Liver (tissue), 4 donors: ENCODE data around the gene CCPG1. TPM values are rescaled to one million over a fixed set of nuclear protein-coding genes. Genes with fewer than 3 reads are reported as not detected.

ENCODE experiments used
- polyA plus RNA-seq, 2 donors: library from polyadenylated mRNA; stranded (reverse) in 1 of 2; unstranded in 1 of 2; fragments of 200-250 nt in 1 of 2; fragments of >200 nt in 1 of 2; fragmentation: Nextera tagmentation in 1 of 2; extraction: Ambion mirVana in 1 of 2; gene quantifications; one replicate each; pipeline versions ENCODE4 v1.2.1 to v1.2.3, GENCODE V29; 2013 to 2015
- total RNA-seq, 2 donors: library from RNA; depleted of rRNA; stranded (reverse); fragments of >200 nt; gene quantifications; one replicate each; pipeline ENCODE4 v1.2.3, GENCODE V29; 2014
- donor health status: healthy.
- donor health status: healthy.
- donor health status: healthy.

Gene CCPG1
- total and polyA plus RNA-seq, 4 donors, result 21.5 to 89.1 (median 53.2) TPM

Other genes starting within 250 kb of the CCPG1 start
- gene RSL24D1, start 211.4 kb downstream of the CCPG1 start, total RNA-seq, result 10 to 100 TPM; 17.4 to 33.3 TPM
- gene RSL24D1, start 211.4 kb downstream of the CCPG1 start, polyA plus RNA-seq, result 10 to 100 TPM; 13.3 to 28.9 TPM
- 10 to 100 TPM in 1 of 2 donors, 1 to 10 TPM in 1; 6.4 to 28.4 TPM for gene RAB27A, start 118.5 kb downstream of the CCPG1 start, total RNA-seq
- gene RAB27A, start 118.5 kb downstream of the CCPG1 start, polyA plus RNA-seq, result 10 to 100 TPM; 21.5 to 30.8 TPM
- gene PIGBOS1, start 89.2 kb downstream of the CCPG1 start, total RNA-seq, result 1 to 10 TPM; 4.7 to 7.0 TPM
- gene PIGBOS1, start 89.2 kb downstream of the CCPG1 start, polyA plus RNA-seq, result 10 to 100 TPM in 1 of 2 donors, 1 to 10 TPM in 1; 7.5 to 14.3 TPM
- gene PIGB, start 89.1 kb downstream of the CCPG1 start, total RNA-seq, result 1 to 10 TPM; 4.8 to 4.9 TPM
- gene PIGB, start 89.1 kb downstream of the CCPG1 start, polyA plus RNA-seq, result 1 to 10 TPM; 3.4 to 9.7 TPM
- under 1 TPM in 1 of 2 donors, not detected in 1; 0.23 TPM for gene PIERCE2, start 136 bp upstream of the CCPG1 start, total RNA-seq
- gene PIERCE2, start 136 bp upstream of the CCPG1 start, polyA plus RNA-seq, result under 1 TPM; 0.78 to 0.83 TPM
- gene DNAAF4, start 99.9 kb upstream of the CCPG1 start, total RNA-seq, result under 1 TPM in 1 of 2 donors, not detected in 1; 0.09 TPM
- under 1 TPM in 1 of 2 donors, not detected in 1; 0.23 TPM for gene DNAAF4, start 99.9 kb upstream of the CCPG1 start, polyA plus RNA-seq
- 1 to 10 TPM in 1 of 2 donors, under 1 TPM in 1; 0.25 to 2.9 TPM for gene PYGO1, start 180.0 kb upstream of the CCPG1 start, total RNA-seq
- gene PYGO1, start 180.0 kb upstream of the CCPG1 start, polyA plus RNA-seq, result under 1 TPM; 0.07 TPM